H9 (cell line): Measurements from ENCODE around the gene MAP2K7. TPM values are rescaled to one million over a fixed set of nuclear protein-coding genes. Genes with fewer than 3 reads are reported as not detected.

ENCODE experiments used
- DNase-seq: peaks from one replicate; pipeline ENCODE4 v3.0.0-alpha.2; 2017
- H2AFZ ChIP-seq: one replicate; pipeline ENCODE4 v1.6.1; 2013; ENCODE audit warnings: mild to moderate bottlenecking, low read length, control low read depth, moderate library complexity
- H2AK5ac ChIP-seq: 2 replicates; pipeline ENCODE4 v1.6.1; 2013; ENCODE audit warnings: low read length, control low read depth, mixed read lengths; ENCODE audit not compliant: insufficient read length
- H2BK120ac ChIP-seq: one replicate; pipeline ENCODE4 v1.6.1; 2013; ENCODE audit warnings: low read depth, mild to moderate bottlenecking, low read length, control low read depth, inconsistent platforms; ENCODE audit not compliant: poor library complexity, severe bottlenecking
- H2BK12ac ChIP-seq: 2 replicates; pipeline ENCODE4 v1.6.1; 2013; ENCODE audit warnings: low read length, control low read depth, mixed read lengths, low read depth; ENCODE audit not compliant: insufficient read length
- H2BK15ac ChIP-seq: 2 replicates; pipeline ENCODE4 v1.6.1; 2013; ENCODE audit warnings: low read depth, low read length, control low read depth
- H2BK20ac ChIP-seq: one replicate; pipeline ENCODE4 v1.6.1; 2013; ENCODE audit warnings: low read depth, mild to moderate bottlenecking, low read length, control low read depth, inconsistent platforms; ENCODE audit not compliant: poor library complexity, severe bottlenecking
- H2BK5ac ChIP-seq: 2 replicates; pipeline ENCODE4 v1.6.1; 2013; ENCODE audit warnings: low read length, control low read depth, mixed read lengths; ENCODE audit not compliant: insufficient read length
- H3K14ac ChIP-seq: 2 replicates; pipeline ENCODE4 v1.6.1; 2013; ENCODE audit warnings: low read length, control low read depth; ENCODE audit not compliant: insufficient read depth
- H3K18ac ChIP-seq: 2 replicates; pipeline ENCODE4 v1.6.1; 2013; ENCODE audit warnings: low read depth, mild to moderate bottlenecking, mixed read lengths, low read length, control low read depth; ENCODE audit not compliant: insufficient read length
- H3K23ac ChIP-seq: 2 replicates; pipeline ENCODE4 v1.6.1; 2013; ENCODE audit warnings: low read length, control low read depth, mixed read lengths, low read depth; ENCODE audit not compliant: insufficient read length
- H3K23me2 ChIP-seq: 2 replicates; pipeline ENCODE4 v1.6.1; 2013; ENCODE audit warnings: low read depth, mild to moderate bottlenecking, mixed read lengths, low read length, control low read depth; ENCODE audit not compliant: insufficient read length, poor library complexity, severe bottlenecking
- H3K27ac ChIP-seq: 2 replicates; pipeline ENCODE4 v1.5.1; 2013; ENCODE audit warnings: low read length, control low read depth, mixed read lengths, low read depth; ENCODE audit not compliant: insufficient read length
- H3K27me3 ChIP-seq: 2 replicates; pipeline ENCODE4 v1.6.1; 2013; ENCODE audit warnings: low read length, control low read depth, inconsistent platforms; ENCODE audit not compliant: insufficient read depth
- H3K4ac ChIP-seq: 2 replicates; pipeline ENCODE4 v1.6.1; 2013; ENCODE audit warnings: low read depth, mild to moderate bottlenecking, control low read depth, inconsistent platforms, low read length, moderate library complexity
- H3K4me1 ChIP-seq: 2 replicates; pipeline ENCODE4 v1.6.1; 2013; ENCODE audit warnings: low read length, control low read depth, inconsistent platforms; ENCODE audit not compliant: insufficient read depth
- H3K4me2 ChIP-seq: 2 replicates; pipeline ENCODE4 v1.6.1; 2013; ENCODE audit warnings: low read length, control low read depth, mixed read lengths; ENCODE audit not compliant: insufficient read length, insufficient read depth
- H3K56ac ChIP-seq: 2 replicates; pipeline ENCODE4 v1.6.1; 2013; ENCODE audit warnings: low read depth, mild to moderate bottlenecking, mixed read lengths, low read length, control low read depth; ENCODE audit not compliant: insufficient read length
- H3K79me1 ChIP-seq: 2 replicates; pipeline ENCODE4 v1.6.1; 2013; ENCODE audit warnings: low read depth, mild to moderate bottlenecking, moderate library complexity, low read length, control low read depth, inconsistent platforms; ENCODE audit not compliant: insufficient read depth, poor library complexity, severe bottlenecking
- H3K79me2 ChIP-seq: 2 replicates; pipeline ENCODE4 v1.6.1; 2013; ENCODE audit warnings: low read length, control low read depth, inconsistent platforms; ENCODE audit not compliant: insufficient read depth
- H3K9ac ChIP-seq: 2 replicates; pipeline ENCODE4 v1.6.1; 2013; ENCODE audit warnings: low read length, control low read depth, mixed read lengths; ENCODE audit not compliant: insufficient read length; ENCODE audit errors: extremely low read depth
- H3K9me3 ChIP-seq: one replicate; pipeline ENCODE4 v1.6.1; 2013; ENCODE audit warnings: low read depth, low read length, inconsistent platforms; ENCODE audit not compliant: control insufficient read depth
- H3T11ph ChIP-seq: one replicate; pipeline ENCODE4 v1.6.1; 2013; ENCODE audit warnings: mild to moderate bottlenecking, low read length, control low read depth, inconsistent platforms
- H4K20me1 ChIP-seq: one replicate; pipeline ENCODE4 v1.6.1; 2013; ENCODE audit not compliant: control insufficient read depth, insufficient read length, insufficient read depth
- H4K5ac ChIP-seq: 2 replicates; pipeline ENCODE4 v1.6.1; 2013; ENCODE audit warnings: low read depth, mild to moderate bottlenecking, mixed read lengths, low read length, control low read depth; ENCODE audit not compliant: insufficient read length
- H4K8ac ChIP-seq: replicated peaks from 2 replicates; pipeline ENCODE4 v1.6.1; 2013; ENCODE audit warnings: low read length, control low read depth, mixed read lengths, low read depth; ENCODE audit not compliant: insufficient read length
- H4K91ac ChIP-seq: 2 replicates; pipeline ENCODE4 v1.6.1; 2013; ENCODE audit warnings: low read depth, mild to moderate bottlenecking, moderate library complexity, mixed read lengths, low read length, control low read depth; ENCODE audit not compliant: insufficient read length
- H3K27ac Mint-ChIP-seq, 3 experiments: 2 replicates in 2 of 3; 3 replicates in 1 of 3; pipeline ENCODE4 v1.8.0; 2020 to 2021; ENCODE audit warnings: mixed read lengths in 3 of 3, mild to moderate bottlenecking in 1 of 3, moderate library complexity in 1 of 3
- H3K27me3 Mint-ChIP-seq: 2 replicates; pipeline ENCODE4 v1.8.0; 2021; ENCODE audit warnings: low read depth, mild to moderate bottlenecking, moderate library complexity, mixed read lengths
- H3K36me3 Mint-ChIP-seq, 3 experiments: 2 replicates in 2 of 3; 3 replicates in 1 of 3; pipeline ENCODE4 v1.8.0; 2020 to 2021; ENCODE audit warnings: low read depth in 3 of 3, mixed read lengths in 3 of 3; ENCODE audit not compliant: insufficient read depth in 1 of 3
- H3K4me1 Mint-ChIP-seq, 2 experiments: 2 replicates each; pipeline ENCODE4 v1.8.0; 2020; ENCODE audit warnings: mixed read lengths in 2 of 2
- H3K4me3 Mint-ChIP-seq, 2 experiments: 2 replicates in 1 of 2; 3 replicates in 1 of 2; pipeline ENCODE4 v1.8.0; 2020 to 2021; ENCODE audit warnings: mild to moderate bottlenecking in 2 of 2, mixed read lengths in 2 of 2, moderate library complexity in 1 of 2
- H3K9me3 Mint-ChIP-seq, 2 experiments: 2 replicates in 1 of 2; 3 replicates in 1 of 2; pipeline ENCODE4 v1.8.0; 2020; ENCODE audit warnings: mild to moderate bottlenecking in 2 of 2, mixed read lengths in 2 of 2, moderate library complexity in 1 of 2
- CTCF ChIP-seq: fragments of 200-600 bp; sonication (generic); conservative IDR thresholded peaks from 3 replicates; pipeline ENCODE4 v1.8.0; 2021; ENCODE audit warnings: antibody characterized with exemption, mild to moderate bottlenecking
- WGBS: extraction: QIAGEN DNeasy Blood & Tissue Kit; methylation state at CpG from one replicate; pipeline ENCODE4 v1.1.7; 2013; ENCODE audit warnings: missing lambda C conversion rate, low lambda C conversion rate, mixed read lengths; ENCODE audit not compliant: insufficient read length; ENCODE audit errors: extremely low coverage; 5-methylcytosine and 5-hydroxymethylcytosine counted together
- total RNA-seq: library from RNA; stranded (reverse); gene quantifications from 2 replicates; pipeline ENCODE4 v1.2.1, GENCODE V29; 2021

The MAP2K7 gene
- total RNA-seq, 1 experiment from 2014 or later, result 48.1 TPM

- Histone ChIP-seq H2BK5ac (no peak overlapping the region), H3K23ac (no peak overlapping the region), H4K20me1 (no peaks in the 10 kb centered on the region), H3K18ac (no peak overlapping the region), H4K5ac (no peak overlapping the region), H2AFZ (no peak overlapping the region), H3K14ac (no peak overlapping the region), H2BK20ac (no peak overlapping the region), H3K4ac (no peak overlapping the region), H2AK5ac (no peak overlapping the region), H2BK15ac (no peak overlapping the region), H3K4me1 (0 out of 2 replicates have a peak, but pooled peaks cover 4% of the 10 kb centered on the region), H3K56ac (no peak overlapping the region), H3K4me2 (no peak overlapping the region), H3K79me1 (no peaks in the 10 kb centered on the region), H3K9me3 (no peaks in the 10 kb centered on the region), H4K8ac (no peak overlapping the region), H3K27me3 (no peaks in the 10 kb centered on the region), H2BK12ac (no peak overlapping the region), H3T11ph (no peak overlapping the region), H3K79me2 (peaks cover 6% of the 10 kb centered on the region; the same call in 1 of the 2 replicates), H2BK120ac (no peak overlapping the region), H4K91ac (no peak overlapping the region), H3K23me2 (peaks cover 16% of the 10 kb centered on the region), H3K27ac (no peak overlapping the region), H3K9ac (no peak overlapping the region)
- no peak for DNase-seq
- no CpG with 5 or more reads among the region's 3 CpGs for WGBS
- no peak for TF ChIP-seq CTCF
- Mint-ChIP-seq H3K4me3 (no peak overlapping the region), H3K9me3 (no peaks in the 10 kb centered on the region; a peak in 3 of 5 replicates), H3K36me3 (peaks cover 13 to 26% (median 16%) of the 10 kb centered on the region in 3 experiments), H3K27me3 (peaks cover 3% of the 10 kb centered on the region; the same call in 1 of the 2 replicates), H3K4me1 (peaks cover 15 to 24% of the 10 kb centered on the region in 2 experiments), H3K27ac (no peak overlapping the region)
Measured at GRCh38 chr19:7900931-7901330, 2.7 kb upstream of the MAP2K7 start.
